HepG2 (cell line): ENCODE measurements around the gene ZNF544.

Experiments
- CC2D1A ChIP-seq: sonication (generic); formaldehyde crosslinking; IDR thresholded peaks from 2 replicates; pipeline ENCODE4 v1.8.1; 2023; ENCODE audit warnings: mild to moderate bottlenecking, missing genetic modification reagents
- CEBPB ChIP-seq: IDR thresholded peaks from 2 replicates; pipeline ENCODE4 v1.6.1; 2011; ENCODE audit warnings: low read depth, low read length, improper control_type of control experiment, borderline replicate concordance
- KAT7 ChIP-seq: IDR thresholded peaks from 2 replicates; pipeline ENCODE4 v1.6.1; 2018; ENCODE audit warnings: borderline replicate concordance, missing compliant biosample characterization
- MAFK ChIP-seq, 2 experiments: IDR thresholded peaks in 1 of 2; conservative IDR thresholded peaks in 1 of 2; 2 replicates each; pipeline ENCODE4 v1.6.1; 2011; ENCODE audit warnings: improper control_type of control experiment in 2 of 2, low read length in 2 of 2
- TF ChIP-seq, protein P1 (sequence below): sonication (generic); formaldehyde crosslinking; conservative IDR thresholded peaks from 2 replicates; pipeline ENCODE4 v1.4.0; 2020; ENCODE audit warnings: missing genetic modification reagents
- TF ChIP-seq, protein P2 (sequence below): sonication (generic); formaldehyde crosslinking; IDR thresholded peaks from 2 replicates; pipeline ENCODE4 v1.5.0; 2020; ENCODE audit warnings: mild to moderate bottlenecking, missing genetic modification reagents, moderate library complexity

DNA sequence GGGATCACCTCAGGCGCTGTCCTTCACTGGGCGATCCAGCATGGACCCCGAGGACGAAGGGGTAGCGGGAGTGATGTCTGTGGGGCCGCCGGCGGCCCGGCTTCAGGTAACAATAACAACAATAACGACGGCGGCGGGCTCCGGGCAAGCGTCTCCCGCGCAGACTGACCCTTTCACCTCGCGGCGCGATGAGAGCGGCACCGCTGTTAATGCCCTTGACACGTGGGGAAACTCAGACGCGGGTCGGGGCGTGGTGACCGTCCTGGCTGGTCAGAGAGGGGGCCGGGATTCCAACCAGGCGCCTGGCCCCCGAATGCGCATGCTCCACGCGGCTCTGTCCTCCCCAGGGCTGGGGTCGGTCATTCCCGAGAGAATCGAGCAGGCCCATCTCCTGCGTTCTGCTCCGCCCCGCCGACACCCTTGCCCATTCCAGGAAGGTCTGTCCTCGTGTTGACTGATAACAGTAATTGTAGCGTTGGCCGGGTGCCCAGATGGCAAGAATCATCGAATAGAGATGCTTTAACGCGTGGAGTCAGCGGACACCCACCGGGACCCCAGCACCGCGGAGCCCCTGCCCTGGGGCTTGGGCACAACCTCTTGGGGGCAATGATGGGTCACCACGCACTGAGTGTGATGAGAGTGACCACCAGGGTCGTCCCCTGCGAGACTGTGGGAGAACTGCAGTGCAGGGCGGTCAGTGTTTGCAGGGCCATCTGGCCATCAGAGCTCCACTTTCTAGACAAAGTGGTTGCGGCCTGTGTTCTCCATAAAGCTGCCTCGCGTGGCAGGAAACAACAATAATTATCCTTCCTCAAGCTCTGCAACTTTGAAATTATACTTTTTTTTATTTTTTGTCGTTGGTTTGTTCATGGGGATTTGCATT, 50.6 kb downstream of the ZNF544 start:
- TF ChIP-seq CEBPB, result no peak
- TF ChIP-seq CC2D1A (CRISPR knock-in tag), result no peak
- TF ChIP-seq, protein P1, sequence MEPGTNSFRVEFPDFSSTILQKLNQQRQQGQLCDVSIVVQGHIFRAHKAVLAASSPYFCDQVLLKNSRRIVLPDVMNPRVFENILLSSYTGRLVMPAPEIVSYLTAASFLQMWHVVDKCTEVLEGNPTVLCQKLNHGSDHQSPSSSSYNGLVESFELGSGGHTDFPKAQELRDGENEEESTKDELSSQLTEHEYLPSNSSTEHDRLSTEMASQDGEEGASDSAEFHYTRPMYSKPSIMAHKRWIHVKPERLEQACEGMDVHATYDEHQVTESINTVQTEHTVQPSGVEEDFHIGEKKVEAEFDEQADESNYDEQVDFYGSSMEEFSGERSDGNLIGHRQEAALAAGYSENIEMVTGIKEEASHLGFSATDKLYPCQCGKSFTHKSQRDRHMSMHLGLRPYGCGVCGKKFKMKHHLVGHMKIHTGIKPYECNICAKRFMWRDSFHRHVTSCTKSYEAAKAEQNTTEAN, result no peak; the same call in 1 of the 2 replicates
- TF ChIP-seq, protein P2, sequence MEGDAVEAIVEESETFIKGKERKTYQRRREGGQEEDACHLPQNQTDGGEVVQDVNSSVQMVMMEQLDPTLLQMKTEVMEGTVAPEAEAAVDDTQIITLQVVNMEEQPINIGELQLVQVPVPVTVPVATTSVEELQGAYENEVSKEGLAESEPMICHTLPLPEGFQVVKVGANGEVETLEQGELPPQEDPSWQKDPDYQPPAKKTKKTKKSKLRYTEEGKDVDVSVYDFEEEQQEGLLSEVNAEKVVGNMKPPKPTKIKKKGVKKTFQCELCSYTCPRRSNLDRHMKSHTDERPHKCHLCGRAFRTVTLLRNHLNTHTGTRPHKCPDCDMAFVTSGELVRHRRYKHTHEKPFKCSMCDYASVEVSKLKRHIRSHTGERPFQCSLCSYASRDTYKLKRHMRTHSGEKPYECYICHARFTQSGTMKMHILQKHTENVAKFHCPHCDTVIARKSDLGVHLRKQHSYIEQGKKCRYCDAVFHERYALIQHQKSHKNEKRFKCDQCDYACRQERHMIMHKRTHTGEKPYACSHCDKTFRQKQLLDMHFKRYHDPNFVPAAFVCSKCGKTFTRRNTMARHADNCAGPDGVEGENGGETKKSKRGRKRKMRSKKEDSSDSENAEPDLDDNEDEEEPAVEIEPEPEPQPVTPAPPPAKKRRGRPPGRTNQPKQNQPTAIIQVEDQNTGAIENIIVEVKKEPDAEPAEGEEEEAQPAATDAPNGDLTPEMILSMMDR (CRISPR knock-in tag), result no peak
- TF ChIP-seq MAFK (conservative IDR thresholded peaks at IDR 0.05 in 1 of 2, IDR thresholded peaks at IDR 0.05 in 1 of 2; ENCODE audit: low read length in 2 of 2), result no peak
- no peak; the same call in 1 of the 2 replicates for TF ChIP-seq KAT7 (CRISPR knock-in tag)
